ENCODE data around the gene HAL. TPM values are rescaled to one million over a fixed set of nuclear protein-coding genes. Genes with fewer than 3 reads are reported as not detected.

The HAL gene
- total and polyA plus RNA-seq, 4 donors, result 1.2 to 7.9 (median 4.2) TPM

- ATAC-seq (ENCODE audit: insufficient read depth, low FRiP score), result no peak
- H3K4me1 ChIP-seq (ENCODE audit: control insufficient read depth in 5 of 5, insufficient read depth in 5 of 5, low read length in 5 of 5), result peaks cover 0 to 5% (median 0%) of the 10 kb centered on the region in 5 donors
- H3K27me3 ChIP-seq (ENCODE audit: control insufficient read depth in 3 of 3, insufficient read depth in 3 of 3, low read length in 2 of 3), result no peaks in the 10 kb centered on the region
- 81 to 88% methylated on average over 14 of the region's 14 CpGs for WGBS, 2 donors
- no peaks in the 10 kb centered on the region for H3K36me3 ChIP-seq (ENCODE audit: control insufficient read depth in 4 of 4, insufficient read depth in 4 of 4, low read length in 4 of 4)
- H3K9ac ChIP-seq (ENCODE audit: insufficient read depth in 1 of 2, low read length in 2 of 2), result no peak overlapping the region
- no peak for TF ChIP-seq CTCF (IDR thresholded peaks at IDR 0.05; ENCODE audit: control extremely low read depth, extremely low read depth)
- H3K27ac ChIP-seq (ENCODE audit: low read depth in 1 of 2, low read length in 1 of 2), result no peak overlapping the region
- peak in 2 of 3 donors; percentile 46 to 65 for DNase-seq
- no peak overlapping the region for H3K4me3 ChIP-seq
- H3K9me3 ChIP-seq (ENCODE audit: control insufficient read depth in 4 of 4, insufficient read depth in 3 of 4, low read length in 3 of 4), result no peaks in the 10 kb centered on the region
These were observed 9.2 kb downstream of the HAL start for GRCh38 chr12:95986635-95987570.

- no peak overlapping the region for H3K9ac ChIP-seq (ENCODE audit: insufficient read depth in 1 of 2, low read length in 2 of 2)
- H3K36me3 ChIP-seq (ENCODE audit: control insufficient read depth in 4 of 4, insufficient read depth in 4 of 4, low read length in 4 of 4), result no peaks in the 10 kb centered on the region
- H3K4me1 ChIP-seq (ENCODE audit: control insufficient read depth in 5 of 5, insufficient read depth in 5 of 5, low read length in 5 of 5), result peaks cover 0 to 5% (median 0%) of the 10 kb centered on the region in 5 donors
- no peak overlapping the region for H3K4me3 ChIP-seq
- DNase-seq (no peak), ATAC-seq (ENCODE audit: insufficient read depth, low FRiP score) (no peak)
- TF ChIP-seq CTCF (IDR thresholded peaks at IDR 0.05; ENCODE audit: control extremely low read depth, extremely low read depth), result no peak
- 63 to 83% methylated on average over 1 of the region's 1 CpG for WGBS, 2 donors
- no peak overlapping the region for H3K27ac ChIP-seq (ENCODE audit: low read depth in 1 of 2, low read length in 1 of 2)
- no peaks in the 10 kb centered on the region for H3K27me3 ChIP-seq (ENCODE audit: control insufficient read depth in 3 of 3, insufficient read depth in 3 of 3, low read length in 2 of 3)
- H3K9me3 ChIP-seq (ENCODE audit: control insufficient read depth in 4 of 4, insufficient read depth in 3 of 4, low read length in 3 of 4), result no peaks in the 10 kb centered on the region
These were observed 11.5 kb downstream of the HAL start for GRCh38 chr12:95984682-95985081.

- no peak for ATAC-seq (ENCODE audit: insufficient read depth, low FRiP score)
- peaks cover 0 to 5% (median 0%) of the 10 kb centered on the region in 5 donors for H3K4me1 ChIP-seq (ENCODE audit: control insufficient read depth in 5 of 5, insufficient read depth in 5 of 5, low read length in 5 of 5)
- peak in 1 of 3 donors; percentile 4 for DNase-seq
- no peaks in the 10 kb centered on the region for H3K27me3 ChIP-seq (ENCODE audit: control insufficient read depth in 3 of 3, insufficient read depth in 3 of 3, low read length in 2 of 3)
- no peak overlapping the region for H3K4me3 ChIP-seq
- no peaks in the 10 kb centered on the region for H3K9me3 ChIP-seq (ENCODE audit: control insufficient read depth in 4 of 4, insufficient read depth in 3 of 4, low read length in 3 of 4)
- no peak overlapping the region for H3K9ac ChIP-seq (ENCODE audit: insufficient read depth in 1 of 2, low read length in 2 of 2)
- TF ChIP-seq CTCF (IDR thresholded peaks at IDR 0.05; ENCODE audit: control extremely low read depth, extremely low read depth), result no peak
- WGBS, 2 donors, result 78 to 94% methylated on average over 1 of the region's 1 CpG
- H3K27ac ChIP-seq (ENCODE audit: low read depth in 1 of 2, low read length in 1 of 2), result no peak overlapping the region
- no peaks in the 10 kb centered on the region for H3K36me3 ChIP-seq (ENCODE audit: control insufficient read depth in 4 of 4, insufficient read depth in 4 of 4, low read length in 4 of 4)
These were observed 13.5 kb downstream of the HAL start for GRCh38 chr12:95982602-95983001.

Data from lung (tissue), 12 donors.